CD4-positive, alpha-beta memory T cell (primary cell): ENCODE measurements around the gene PRKD2. TPM values are rescaled to one million over a fixed set of nuclear protein-coding genes. Genes with fewer than 3 reads are reported as not detected.

Experiments used
- CTCF ChIA-PET: fragments of 350-600 bp; sonication (Branson Sonifier 250); formaldehyde crosslinking; loops from one replicate; lab custom pipeline; 2021; ENCODE audit warnings: inconsistent platforms; ENCODE audit not compliant: partially characterized antibody; lab: Charles Lee
- POLR2A ChIA-PET: fragments of 350-600 bp; sonication (Branson Sonifier 250); formaldehyde crosslinking; loops from one replicate; lab custom pipeline; 2021; ENCODE audit not compliant: partially characterized antibody; lab: Charles Lee
- DNase-seq, 5 donors: peaks; one replicate each; pipeline versions ENCODE4 v3.0.0 to v3.0.0-alpha.2; 2020 to 2022; ENCODE audit warnings: mixed read lengths in 1 of 5
- H3K27ac ChIP-seq: one replicate; pipeline ENCODE4 v1.7.0; 2013; ENCODE audit warnings: low read depth, low read length
- H3K27me3 ChIP-seq: 2 replicates; pipeline ENCODE4 v1.7.0; 2013; ENCODE audit warnings: mild to moderate bottlenecking, low read length, moderate library complexity; ENCODE audit not compliant: insufficient read depth
- H3K36me3 ChIP-seq: 2 replicates; pipeline ENCODE4 v1.7.0; 2013; ENCODE audit warnings: mild to moderate bottlenecking, low read length, moderate library complexity; ENCODE audit not compliant: insufficient read depth
- H3K4me1 ChIP-seq: 2 replicates; pipeline ENCODE4 v1.7.0; 2013; ENCODE audit warnings: mild to moderate bottlenecking, low read length, moderate library complexity; ENCODE audit not compliant: insufficient read depth
- H3K4me3 ChIP-seq, 2 donors: one replicate each; pipeline ENCODE4 v1.7.0; 2013; ENCODE audit warnings: low read length in 2 of 2, mild to moderate bottlenecking in 1 of 2
- H3K9me3 ChIP-seq, 2 donors: one replicate each; pipeline ENCODE4 v1.7.0; 2013; ENCODE audit warnings: low read length in 2 of 2, control low read depth in 1 of 2; ENCODE audit not compliant: control insufficient read depth in 1 of 2
- H3K27ac Mint-ChIP-seq, 7 donors: one replicate each; pipeline ENCODE4 v1.8.0; 2020 to 2021; ENCODE audit warnings: mixed read lengths in 7 of 7, mild to moderate bottlenecking in 6 of 7, inconsistent platforms in 3 of 7, moderate library complexity in 3 of 7
- H3K27me3 Mint-ChIP-seq, 2 donors: one replicate each; pipeline ENCODE4 v1.8.0; 2020 to 2021; ENCODE audit warnings: mixed read lengths in 2 of 2
- H3K36me3 Mint-ChIP-seq, 2 donors: one replicate each; pipeline ENCODE4 v1.8.0; 2020 to 2021; ENCODE audit warnings: mixed read lengths in 2 of 2, inconsistent platforms in 1 of 2, mild to moderate bottlenecking in 1 of 2
- H3K4me1 Mint-ChIP-seq, 4 donors: one replicate each; pipeline ENCODE4 v1.8.0; 2020 to 2021; ENCODE audit warnings: mixed read lengths in 4 of 4, mild to moderate bottlenecking in 1 of 4
- H3K4me3 Mint-ChIP-seq, 8 donors: one replicate each; pipeline ENCODE4 v1.8.0; 2020 to 2021; ENCODE audit warnings: mixed read lengths in 8 of 8, mild to moderate bottlenecking in 7 of 8, moderate library complexity in 6 of 8, inconsistent platforms in 3 of 8
- H3K9me3 Mint-ChIP-seq, 8 donors: one replicate each; pipeline ENCODE4 v1.8.0; 2020 to 2021; ENCODE audit warnings: mixed read lengths in 8 of 8, mild to moderate bottlenecking in 5 of 8, inconsistent platforms in 3 of 8, moderate library complexity in 1 of 8
- intact Hi-C: fragments of 100-400 bp; cut with micrococcal nuclease; formaldehyde crosslinking; loops from one replicate; pipeline ENCODE4 v1.15.1; 2023
- polyA plus RNA-seq, 2 donors: library from polyadenylated mRNA; unstranded; fragments of 300-500 nt; fragmentation: Illumina TruSeq; gene quantifications; one replicate each; pipeline ENCODE4 v1.2.3, GENCODE V29; 2021
- total RNA-seq, 2 experiments: library from RNA; stranded (reverse); gene quantifications; one replicate each; pipeline ENCODE4 v1.2.3, GENCODE V29; 2021

PRKD2 gene
- total and polyA plus RNA-seq, 4 experiments from 2014 or later, result 27.6 to 122 (median 102) TPM

- H3K4me3 Mint-ChIP-seq, result no peak overlapping the region
- H3K36me3 ChIP-seq, result peaks cover 82% of the 10 kb centered on the region
Observed at GRCh38 chr19:46698395-46699321, 18.3 kb downstream of the PRKD2 start.

GRCh38 chr19:46697204-46697960 is 19.5 kb downstream of the PRKD2 start:
- no peaks in the 10 kb centered on the region for H3K9me3 ChIP-seq
- H3K4me1 Mint-ChIP-seq, result peaks cover 0 to 3% (median 0%) of the 10 kb centered on the region in 4 donors
- peaks cover 85% of the 10 kb centered on the region for H3K36me3 ChIP-seq
- H3K4me3 Mint-ChIP-seq, result no peak overlapping the region
- H3K9me3 Mint-ChIP-seq, result no peaks in the 10 kb centered on the region
- H3K4me3 ChIP-seq, result no peak overlapping the region
- CTCF ChIA-PET, result interaction anchor here (1.5 kb wide), 1 partner anchor 9 kb away, joined by 3 read pairs; no protein-coding TSS in a partner anchor
- peak overlapping the region in 2 of 7 donors; percentile 22 to 32 for H3K27ac Mint-ChIP-seq
- peaks cover 60 to 73% of the 10 kb centered on the region in 2 donors for H3K36me3 Mint-ChIP-seq
- no peaks in the 10 kb centered on the region for H3K27me3 ChIP-seq
- POLR2A ChIA-PET, result interaction anchor here (1.5 to 1.9 kb wide), 2 partner anchors 12 to 17 kb away, joined by 4 to 9 read pairs; no protein-coding TSS in a partner anchor
- H3K27ac ChIP-seq, result no peak overlapping the region
- intact Hi-C loops, result no loop called here
- no peaks in the 10 kb centered on the region for H3K27me3 Mint-ChIP-seq
- peak in 1 of 5 donors; percentile 9 for DNase-seq
- H3K4me1 ChIP-seq, result no peaks in the 10 kb centered on the region

More at GRCh38 chr19:46698395-46699321, 18.3 kb downstream of the PRKD2 start:
- H3K4me3 ChIP-seq, result no peak overlapping the region
- no peaks in the 10 kb centered on the region for H3K4me1 ChIP-seq
- no peaks in the 10 kb centered on the region for H3K9me3 ChIP-seq
- peak overlapping the region in 2 of 7 donors; percentile 60 to 88 for H3K27ac Mint-ChIP-seq
- H3K36me3 Mint-ChIP-seq, result peaks cover 49 to 67% of the 10 kb centered on the region in 2 donors
- intact Hi-C loops, result no loop called here
- H3K27me3 Mint-ChIP-seq, result no peaks in the 10 kb centered on the region
- peaks cover 0 to 3% (median 0%) of the 10 kb centered on the region in 4 donors for H3K4me1 Mint-ChIP-seq
- CTCF ChIA-PET, result interaction anchor here (1.0 to 1.7 kb wide), 2 partner anchors 30 to 55 kb away, joined by 4 read pairs; no protein-coding TSS in a partner anchor
- no peak overlapping the region for H3K27ac ChIP-seq
- no peaks in the 10 kb centered on the region for H3K9me3 Mint-ChIP-seq
- DNase-seq, result no peak
- no peaks in the 10 kb centered on the region for H3K27me3 ChIP-seq
- POLR2A ChIA-PET, result interaction anchor here (0.9 to 1.2 kb wide), 2 partner anchors 7 to 16 kb away, joined by 3 read pairs; no protein-coding TSS in a partner anchor

GRCh38 chr19:46696866-46697203 is 20.1 kb downstream of the PRKD2 start:
- intact Hi-C loops, result no loop called here
- no peak for DNase-seq
- CTCF ChIA-PET, result interaction anchor here (1.5 kb wide), 1 partner anchor 9 kb away, joined by 3 read pairs; no protein-coding TSS in a partner anchor
- Histone ChIP-seq H3K4me3 (no peak overlapping the region), H3K9me3 (no peaks in the 10 kb centered on the region), H3K27me3 (no peaks in the 10 kb centered on the region), H3K4me1 (no peaks in the 10 kb centered on the region), H3K36me3 (peaks cover 85% of the 10 kb centered on the region), H3K27ac (no peak overlapping the region)
- POLR2A ChIA-PET, result interaction anchor here (1.5 to 1.9 kb wide), 2 partner anchors 12 to 18 kb away, joined by 4 to 9 read pairs; no protein-coding TSS in a partner anchor
- Mint-ChIP-seq H3K27me3 (no peaks in the 10 kb centered on the region), H3K27ac (peak overlapping the region in 1 of 7 donors; percentile 32), H3K4me3 (no peak overlapping the region), H3K36me3 (peaks cover 65 to 74% of the 10 kb centered on the region in 2 donors), H3K9me3 (no peaks in the 10 kb centered on the region), H3K4me1 (peaks cover 0 to 3% (median 0%) of the 10 kb centered on the region in 4 donors)

GRCh38 chr19:46696052-46696451 is 20.9 kb downstream of the PRKD2 start:
- intact Hi-C loops, result no loop called here
- no peak for DNase-seq
- Histone ChIP-seq H3K27ac (no peak overlapping the region), H3K4me3 (no peak overlapping the region), H3K9me3 (no peaks in the 10 kb centered on the region), H3K27me3 (no peaks in the 10 kb centered on the region), H3K4me1 (no peaks in the 10 kb centered on the region), H3K36me3 (peaks cover 85% of the 10 kb centered on the region)
- no peaks in the 10 kb centered on the region for H3K9me3 Mint-ChIP-seq
- CTCF ChIA-PET, result interaction anchor here (1.5 kb wide), 1 partner anchor 8 kb away, joined by 3 read pairs; no protein-coding TSS in a partner anchor
- H3K4me1 Mint-ChIP-seq, result no peaks in the 10 kb centered on the region
- H3K27me3 Mint-ChIP-seq, result no peaks in the 10 kb centered on the region
- no peak overlapping the region for H3K4me3 Mint-ChIP-seq
- peaks cover 68 to 76% of the 10 kb centered on the region in 2 donors for H3K36me3 Mint-ChIP-seq
- peak overlapping the region in 1 of 7 donors; percentile 36 for H3K27ac Mint-ChIP-seq
- POLR2A ChIA-PET, result interaction anchor here (1.5 kb wide), 1 partner anchor 13 kb away, joined by 4 read pairs; no protein-coding TSS in a partner anchor

- ChIA-PET CTCF (interaction anchor here (1.5 to 3.5 kb wide), 2 partner anchors 10 kb away, joined by 8 to 28 read pairs; no protein-coding TSS in a partner anchor), POLR2A (no interaction called here)
- H3K27ac Mint-ChIP-seq, result peak overlapping the region in 2 of 7 donors; percentile 7 to 63
- Histone ChIP-seq H3K4me3 (no peak overlapping the region), H3K9me3 (no peaks in the 10 kb centered on the region), H3K36me3 (peaks cover 84% of the 10 kb centered on the region), H3K27ac (no peak overlapping the region), H3K4me1 (no peaks in the 10 kb centered on the region), H3K27me3 (no peaks in the 10 kb centered on the region)
- H3K4me3 Mint-ChIP-seq, result no peak overlapping the region
- no peaks in the 10 kb centered on the region for H3K9me3 Mint-ChIP-seq
- intact Hi-C loops, result no loop called here
- no peak for DNase-seq
- H3K4me1 Mint-ChIP-seq, result no peaks in the 10 kb centered on the region
- no peaks in the 10 kb centered on the region for H3K27me3 Mint-ChIP-seq
- peaks cover 68 to 79% of the 10 kb centered on the region in 2 donors for H3K36me3 Mint-ChIP-seq
Observed at GRCh38 chr19:46693760-46694159, 23.2 kb downstream of the PRKD2 start.

GRCh38 chr19:46692918-46693722 is 23.8 kb downstream of the PRKD2 start:
- H3K4me1 Mint-ChIP-seq, result no peaks in the 10 kb centered on the region
- Histone ChIP-seq H3K4me3 (no peak overlapping the region), H3K9me3 (no peaks in the 10 kb centered on the region), H3K27me3 (no peaks in the 10 kb centered on the region), H3K27ac (peak overlapping the region; percentile 14), H3K36me3 (peaks cover 78% of the 10 kb centered on the region), H3K4me1 (no peaks in the 10 kb centered on the region)
- intact Hi-C loops, result no loop called here
- no peak for DNase-seq
- no peaks in the 10 kb centered on the region for H3K9me3 Mint-ChIP-seq
- no peak overlapping the region for H3K4me3 Mint-ChIP-seq
- no peaks in the 10 kb centered on the region for H3K27me3 Mint-ChIP-seq
- H3K36me3 Mint-ChIP-seq, result peaks cover 61 to 77% of the 10 kb centered on the region in 2 donors
- ChIA-PET CTCF (interaction anchor here (3.5 kb wide), 1 partner anchor 11 kb away, joined by 28 read pairs; no protein-coding TSS in a partner anchor), POLR2A (no interaction called here)
- H3K27ac Mint-ChIP-seq, result peak overlapping the region in 5 of 7 donors; percentile 7 to 75 (median 64)
